ENCODE results near the gene ARSI. TPM values are rescaled to one million over a fixed set of nuclear protein-coding genes. Genes with fewer than 3 reads are reported as not detected.

The ARSI gene
- total RNA-seq, 2 donors from 2014 or later, result 2.4 to 2.7 TPM

DNA sequence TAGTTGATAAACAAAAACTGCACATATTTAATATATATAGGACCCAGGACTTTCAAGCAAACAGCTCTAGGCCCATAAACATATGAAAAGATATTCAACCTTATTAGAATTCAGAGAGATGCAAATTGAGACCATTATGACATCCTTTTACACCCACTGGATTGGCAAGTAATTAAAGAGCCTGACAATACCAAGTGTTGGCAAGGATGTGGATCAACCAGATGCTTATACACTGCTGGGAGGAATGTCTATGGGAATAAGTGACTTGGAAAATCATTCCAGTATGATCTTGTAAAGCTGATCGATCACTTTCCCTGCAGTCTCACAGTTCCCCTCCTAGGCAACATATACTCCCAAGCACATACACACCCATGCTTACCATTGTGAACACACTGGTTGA is 39.3 kb upstream of the ARSI start:
- 100% methylated on average over 1 of the region's 1 CpG; no CpG with 5 or more reads in 1 of the 2 experiments for WGBS, 2 experiments (ENCODE audit: insufficient coverage in 1 of 2, insufficient read length in 1 of 2)
- Mint-ChIP-seq H3K36me3 (ENCODE audit: low read depth) (no peaks in the 10 kb centered on the region), H3K27ac (no peak overlapping the region), H3K9me3 (no peaks in the 10 kb centered on the region), H3K27me3 (ENCODE audit: insufficient read depth) (no peaks in the 10 kb centered on the region), H3K4me3 (no peak overlapping the region), H3K4me1 (peaks cover 8% of the 10 kb centered on the region)
- no peak for DNase-seq
- no peaks in the 10 kb centered on the region for H3K27me3 ChIP-seq (ENCODE audit: control insufficient read depth, insufficient read depth, low read length, poor library complexity, severe bottlenecking)
- H3K9ac ChIP-seq (ENCODE audit: extremely low read depth, low read length, poor library complexity, severe bottlenecking), result no peak overlapping the region
- no peak overlapping the region for H3K4me3 ChIP-seq (ENCODE audit: low read length)
- peaks cover 3% of the 10 kb centered on the region for H3K4me1 ChIP-seq (ENCODE audit: control insufficient read depth, insufficient read depth, low read length)
- H3K9me3 ChIP-seq (ENCODE audit: control insufficient read depth, low read length), result no peaks in the 10 kb centered on the region
- H3K27ac ChIP-seq (ENCODE audit: low read depth, low read length), result no peak overlapping the region
- TF ChIP-seq, protein P1, sequence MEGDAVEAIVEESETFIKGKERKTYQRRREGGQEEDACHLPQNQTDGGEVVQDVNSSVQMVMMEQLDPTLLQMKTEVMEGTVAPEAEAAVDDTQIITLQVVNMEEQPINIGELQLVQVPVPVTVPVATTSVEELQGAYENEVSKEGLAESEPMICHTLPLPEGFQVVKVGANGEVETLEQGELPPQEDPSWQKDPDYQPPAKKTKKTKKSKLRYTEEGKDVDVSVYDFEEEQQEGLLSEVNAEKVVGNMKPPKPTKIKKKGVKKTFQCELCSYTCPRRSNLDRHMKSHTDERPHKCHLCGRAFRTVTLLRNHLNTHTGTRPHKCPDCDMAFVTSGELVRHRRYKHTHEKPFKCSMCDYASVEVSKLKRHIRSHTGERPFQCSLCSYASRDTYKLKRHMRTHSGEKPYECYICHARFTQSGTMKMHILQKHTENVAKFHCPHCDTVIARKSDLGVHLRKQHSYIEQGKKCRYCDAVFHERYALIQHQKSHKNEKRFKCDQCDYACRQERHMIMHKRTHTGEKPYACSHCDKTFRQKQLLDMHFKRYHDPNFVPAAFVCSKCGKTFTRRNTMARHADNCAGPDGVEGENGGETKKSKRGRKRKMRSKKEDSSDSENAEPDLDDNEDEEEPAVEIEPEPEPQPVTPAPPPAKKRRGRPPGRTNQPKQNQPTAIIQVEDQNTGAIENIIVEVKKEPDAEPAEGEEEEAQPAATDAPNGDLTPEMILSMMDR (conservative IDR thresholded peaks at IDR 0.05), result no peak
- no peaks in the 10 kb centered on the region for H3K36me3 ChIP-seq (ENCODE audit: control insufficient read depth, insufficient read depth, low read length)

DNA sequence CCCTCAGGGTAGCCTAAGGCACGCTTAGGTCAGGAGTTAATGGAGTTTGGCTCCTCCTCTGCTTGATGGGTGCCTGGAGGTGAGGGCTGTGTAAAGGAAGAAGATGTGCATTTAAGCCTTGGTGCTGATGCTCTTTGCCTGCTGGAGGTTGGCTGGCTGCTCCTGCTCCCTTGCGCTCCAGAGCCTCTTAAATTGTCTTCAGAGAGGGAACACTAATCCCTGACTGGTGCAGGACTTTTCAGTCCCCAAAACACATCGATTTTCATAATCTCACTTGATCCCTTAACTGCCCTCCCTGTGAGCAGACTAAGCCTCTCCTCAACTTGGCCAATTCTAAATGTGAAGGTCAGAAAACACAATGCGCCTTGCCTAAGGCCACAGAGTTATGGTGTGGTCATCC is 38.6 kb upstream of the ARSI start:
- Mint-ChIP-seq H3K4me1 (peaks cover 5% of the 10 kb centered on the region), H3K36me3 (ENCODE audit: low read depth) (no peaks in the 10 kb centered on the region), H3K9me3 (no peaks in the 10 kb centered on the region), H3K4me3 (no peak overlapping the region), H3K27me3 (ENCODE audit: insufficient read depth) (no peaks in the 10 kb centered on the region), H3K27ac (no peak overlapping the region)
- Histone ChIP-seq H3K4me3 (ENCODE audit: low read length) (no peak overlapping the region), H3K36me3 (ENCODE audit: control insufficient read depth, insufficient read depth, low read length) (no peaks in the 10 kb centered on the region), H3K27ac (ENCODE audit: low read depth, low read length) (no peak overlapping the region), H3K4me1 (ENCODE audit: control insufficient read depth, insufficient read depth, low read length) (no peaks in the 10 kb centered on the region), H3K27me3 (ENCODE audit: control insufficient read depth, insufficient read depth, low read length, poor library complexity, severe bottlenecking) (no peaks in the 10 kb centered on the region), H3K9me3 (ENCODE audit: control insufficient read depth, low read length) (no peaks in the 10 kb centered on the region), H3K9ac (ENCODE audit: extremely low read depth, low read length, poor library complexity, severe bottlenecking) (no peak overlapping the region)
- 85 to 95% methylated on average over 3 to 4 of the region's 4 CpGs for WGBS, 2 experiments (ENCODE audit: insufficient coverage in 1 of 2, insufficient read length in 1 of 2)
- TF ChIP-seq, protein P1 (conservative IDR thresholded peaks at IDR 0.05), result no peak
- no peak for DNase-seq

DNA sequence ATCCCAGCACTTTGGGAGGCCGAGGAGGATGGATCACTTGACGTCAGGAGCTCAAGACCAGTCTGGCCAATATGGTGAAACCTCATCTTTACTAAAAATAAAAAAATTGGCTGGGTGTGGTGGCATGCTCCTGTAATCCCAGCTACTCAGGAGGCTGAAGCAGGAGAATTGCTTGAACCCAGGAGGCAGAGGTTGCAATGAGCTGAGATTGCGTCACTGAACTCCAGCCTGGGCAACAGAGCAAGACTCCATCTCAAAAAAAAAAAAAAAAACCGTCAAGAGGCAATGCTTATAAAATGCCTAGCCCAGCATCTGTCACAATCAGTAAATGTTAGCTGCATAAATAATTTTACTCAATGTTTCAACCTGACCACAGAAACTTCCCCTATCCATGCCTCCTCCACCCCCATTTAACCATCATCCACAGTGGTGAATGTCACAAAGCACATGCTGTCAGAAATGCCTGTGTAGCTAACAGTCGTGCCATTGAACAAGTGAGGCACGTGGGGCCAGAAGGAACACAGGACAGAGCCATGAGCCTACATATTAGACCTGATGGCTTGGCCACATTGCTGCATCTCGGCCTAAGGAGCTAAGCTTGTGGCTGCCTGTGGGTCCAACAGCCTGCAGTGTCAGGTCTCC is 38.0 kb upstream of the ARSI start:
- DNase-seq, result no peak
- Histone ChIP-seq H3K4me1 (ENCODE audit: control insufficient read depth, insufficient read depth, low read length) (peaks cover 4% of the 10 kb centered on the region), H3K9me3 (ENCODE audit: control insufficient read depth, low read length) (no peaks in the 10 kb centered on the region), H3K36me3 (ENCODE audit: control insufficient read depth, insufficient read depth, low read length) (no peaks in the 10 kb centered on the region), H3K27ac (ENCODE audit: low read depth, low read length) (no peak overlapping the region), H3K27me3 (ENCODE audit: control insufficient read depth, insufficient read depth, low read length, poor library complexity, severe bottlenecking) (no peaks in the 10 kb centered on the region), H3K4me3 (ENCODE audit: low read length) (no peak overlapping the region), H3K9ac (ENCODE audit: extremely low read depth, low read length, poor library complexity, severe bottlenecking) (no peak overlapping the region)
- Mint-ChIP-seq H3K27ac (no peak overlapping the region), H3K4me3 (no peak overlapping the region), H3K36me3 (ENCODE audit: low read depth) (no peaks in the 10 kb centered on the region), H3K27me3 (ENCODE audit: insufficient read depth) (no peaks in the 10 kb centered on the region), H3K9me3 (no peaks in the 10 kb centered on the region), H3K4me1 (peaks cover 5% of the 10 kb centered on the region)
- whole genome bisulfite sequencing, 2 experiments (ENCODE audit: insufficient coverage in 1 of 2, insufficient read length in 1 of 2), result 90 to 94% methylated on average over 3 to 7 of the region's 7 CpGs
- TF ChIP-seq, protein P1 (conservative IDR thresholded peaks at IDR 0.05), result no peak

Measured in endodermal cell (in vitro differentiated cells).